Fibroblast of pulmonary artery (primary cell): Measurements from ENCODE around the gene PFN4.
A peak's percentile ranks its signal among the peaks of the same experiment; 100 is the strongest.

Experiments
- DNase-seq: peaks from one replicate; pipeline ENCODE4 v3.0.0-alpha.2; 2010; ENCODE audit warnings: low read depth
- H3K4me3 ChIP-seq: replicated peaks from 2 replicates; pipeline ENCODE4 v1.5.1; 2011; ENCODE audit warnings: low read depth, mild to moderate bottlenecking, control low read depth, low read length, moderate library complexity
- CTCF ChIP-seq: IDR thresholded peaks from 2 replicates; pipeline ENCODE4 v1.5.1; 2011; ENCODE audit warnings: mild to moderate bottlenecking, control low read depth, low read length, inconsistent platforms; ENCODE audit errors: missing control alignments

The PFN4 gene

GRCh38 chr2:24087032-24087431, 36.1 kb downstream of the PFN4 start:
- H3K4me3 ChIP-seq = no peak overlapping the region
- DNase-seq = no peak
- no peak for TF ChIP-seq CTCF

GRCh38 chr2:24086241-24086640, 36.9 kb downstream of the PFN4 start:
- no peak overlapping the region for H3K4me3 ChIP-seq
- DNase-seq = no peak
- TF ChIP-seq CTCF = no peak

GRCh38 chr2:24085200-24085489, 38.0 kb downstream of the PFN4 start:
- peak overlapping the region; percentile 73 for H3K4me3 ChIP-seq
- DNase-seq = no peak
- no peak for TF ChIP-seq CTCF

- TF ChIP-seq CTCF = peak; percentile 33
- H3K4me3 ChIP-seq = peak within 1 kb of the TSS; percentile 73
- peak; percentile 92 for DNase-seq
Measured at GRCh38 chr2:24084386-24085199, 38.5 kb downstream of the PFN4 start, which contains the start of gene TP53I3. Gene TP53I3 (minus strand): TSS chr2:24084834. CDS start chr2:24084326, 508 bp downstream.

GRCh38 chr2:24083567-24084385, 39.4 kb downstream of the PFN4 start:
- peak; percentile 83 for DNase-seq
- TF ChIP-seq CTCF = no peak

GRCh38 chr2:24082787-24083566, 40.2 kb downstream of the PFN4 start:
- TF ChIP-seq CTCF = no peak
- H3K4me3 ChIP-seq = peak overlapping the region; percentile 73
- no peak for DNase-seq

More at GRCh38 chr2:24083567-24084385, 39.4 kb downstream of the PFN4 start:
- H3K4me3 ChIP-seq = peak overlapping the region; percentile 73
